ENCODE results near the gene METTL21A. TPM values are rescaled to one million over a fixed set of nuclear protein-coding genes. Genes with fewer than 3 reads are reported as not detected.

The METTL21A gene
- total and polyA plus RNA-seq, 4 donors = 10.3 to 19.8 (median 14.5) TPM

DNA sequence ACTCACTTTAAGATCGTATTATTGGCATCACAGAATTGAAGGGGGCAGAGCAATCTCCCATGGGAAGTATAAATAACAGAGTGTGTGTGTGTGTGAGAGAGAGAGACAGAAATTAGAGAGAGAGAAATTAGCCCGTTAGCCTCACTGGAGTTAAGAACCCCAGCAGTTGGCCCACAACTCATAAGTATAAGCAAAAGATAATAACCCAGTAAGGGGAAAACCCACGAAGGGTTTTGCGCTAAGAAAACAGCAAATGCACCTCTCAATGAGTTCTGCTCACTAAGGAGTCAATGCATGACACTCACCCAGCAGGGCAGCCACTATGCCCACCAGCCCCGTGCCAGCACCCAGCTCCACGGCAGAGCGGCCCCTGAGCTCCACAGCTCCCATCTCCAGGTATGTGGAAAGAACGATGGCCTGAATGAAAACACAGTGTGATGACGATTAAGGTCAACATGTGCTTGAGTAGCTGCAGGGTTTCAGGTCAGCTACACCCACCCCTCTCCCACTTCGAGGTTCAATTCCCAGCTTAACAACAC is 3.6 kb downstream of the METTL21A start:
- Histone ChIP-seq H3K9ac (ENCODE audit: insufficient read depth in 1 of 2, low read length in 2 of 2) (no peak overlapping the region), H3K27ac (ENCODE audit: low read depth in 1 of 2, low read length in 1 of 2) (no peak overlapping the region), H3K9me3 (ENCODE audit: control insufficient read depth in 4 of 4, insufficient read depth in 3 of 4, low read length in 3 of 4) (no peaks in the 10 kb centered on the region), H3K36me3 (ENCODE audit: control insufficient read depth in 4 of 4, insufficient read depth in 4 of 4, low read length in 4 of 4) (peaks cover 0 to 7% (median 3%) of the 10 kb centered on the region in 4 donors), H3K27me3 (ENCODE audit: control insufficient read depth in 3 of 3, insufficient read depth in 3 of 3, low read length in 2 of 3) (no peaks in the 10 kb centered on the region), H3K4me1 (ENCODE audit: control insufficient read depth in 5 of 5, insufficient read depth in 5 of 5, low read length in 5 of 5) (peaks cover 0 to 31% (median 6%) of the 10 kb centered on the region in 5 donors), H3K4me3 (no peak overlapping the region)
- ATAC-seq (ENCODE audit: insufficient read depth, low FRiP score) (no peak), DNase-seq (no peak)
- TF ChIP-seq, protein P1, sequence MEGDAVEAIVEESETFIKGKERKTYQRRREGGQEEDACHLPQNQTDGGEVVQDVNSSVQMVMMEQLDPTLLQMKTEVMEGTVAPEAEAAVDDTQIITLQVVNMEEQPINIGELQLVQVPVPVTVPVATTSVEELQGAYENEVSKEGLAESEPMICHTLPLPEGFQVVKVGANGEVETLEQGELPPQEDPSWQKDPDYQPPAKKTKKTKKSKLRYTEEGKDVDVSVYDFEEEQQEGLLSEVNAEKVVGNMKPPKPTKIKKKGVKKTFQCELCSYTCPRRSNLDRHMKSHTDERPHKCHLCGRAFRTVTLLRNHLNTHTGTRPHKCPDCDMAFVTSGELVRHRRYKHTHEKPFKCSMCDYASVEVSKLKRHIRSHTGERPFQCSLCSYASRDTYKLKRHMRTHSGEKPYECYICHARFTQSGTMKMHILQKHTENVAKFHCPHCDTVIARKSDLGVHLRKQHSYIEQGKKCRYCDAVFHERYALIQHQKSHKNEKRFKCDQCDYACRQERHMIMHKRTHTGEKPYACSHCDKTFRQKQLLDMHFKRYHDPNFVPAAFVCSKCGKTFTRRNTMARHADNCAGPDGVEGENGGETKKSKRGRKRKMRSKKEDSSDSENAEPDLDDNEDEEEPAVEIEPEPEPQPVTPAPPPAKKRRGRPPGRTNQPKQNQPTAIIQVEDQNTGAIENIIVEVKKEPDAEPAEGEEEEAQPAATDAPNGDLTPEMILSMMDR (IDR thresholded peaks at IDR 0.05; ENCODE audit: control extremely low read depth, extremely low read depth) = no peak
- 87 to 93% methylated on average over 10 of the region's 10 CpGs for WGBS, 2 donors

DNA sequence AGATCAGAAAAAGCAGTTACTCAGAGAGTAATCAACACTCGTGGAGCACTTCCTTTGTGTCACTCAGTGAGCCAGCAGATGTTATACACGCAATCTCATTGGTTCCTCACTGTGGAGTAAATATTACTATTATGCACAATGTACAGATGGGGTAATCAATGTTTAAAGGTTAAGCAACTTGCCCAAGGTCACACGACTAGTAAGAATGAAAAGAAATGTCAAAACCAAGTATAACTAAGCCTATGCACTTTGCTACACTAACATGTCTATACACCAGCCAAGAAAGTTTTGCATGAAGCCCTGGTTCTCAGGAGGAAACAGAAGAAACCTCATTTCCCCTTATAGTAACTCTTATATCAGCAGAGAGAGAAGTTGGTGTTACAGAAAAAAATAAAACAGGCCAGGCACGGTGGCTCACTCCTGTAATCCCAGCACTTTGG is 5.4 kb downstream of the METTL21A start:
- H3K4me3 ChIP-seq = no peak overlapping the region
- H3K9me3 ChIP-seq (ENCODE audit: control insufficient read depth in 4 of 4, insufficient read depth in 3 of 4, low read length in 3 of 4) = no peaks in the 10 kb centered on the region
- no peaks in the 10 kb centered on the region for H3K27me3 ChIP-seq (ENCODE audit: control insufficient read depth in 3 of 3, insufficient read depth in 3 of 3, low read length in 2 of 3)
- H3K4me1 ChIP-seq (ENCODE audit: control insufficient read depth in 5 of 5, insufficient read depth in 5 of 5, low read length in 5 of 5) = peaks cover 0 to 22% (median 6%) of the 10 kb centered on the region in 5 donors
- 17 to 58% methylated on average over 4 of the region's 4 CpGs for WGBS, 2 donors
- H3K9ac ChIP-seq (ENCODE audit: insufficient read depth in 1 of 2, low read length in 2 of 2) = no peak overlapping the region
- peaks cover 0 to 11% (median 4%) of the 10 kb centered on the region in 4 donors for H3K36me3 ChIP-seq (ENCODE audit: control insufficient read depth in 4 of 4, insufficient read depth in 4 of 4, low read length in 4 of 4)
- TF ChIP-seq, protein P1 (IDR thresholded peaks at IDR 0.05; ENCODE audit: control extremely low read depth, extremely low read depth) = no peak
- DNase-seq (no peak), ATAC-seq (ENCODE audit: insufficient read depth, low FRiP score) (no peak)
- no peak overlapping the region for H3K27ac ChIP-seq (ENCODE audit: low read depth in 1 of 2, low read length in 1 of 2)

- Histone ChIP-seq H3K9me3 (ENCODE audit: control insufficient read depth in 4 of 4, insufficient read depth in 3 of 4, low read length in 3 of 4) (no peaks in the 10 kb centered on the region), H3K27ac (ENCODE audit: low read depth in 1 of 2, low read length in 1 of 2) (peak overlapping the region in 1 of 2 donors; percentile 37), H3K4me3 (no peak overlapping the region), H3K4me1 (ENCODE audit: control insufficient read depth in 5 of 5, insufficient read depth in 5 of 5, low read length in 5 of 5) (peaks cover 0 to 15% (median 6%) of the 10 kb centered on the region in 5 donors), H3K9ac (ENCODE audit: insufficient read depth in 1 of 2, low read length in 2 of 2) (peak overlapping the region in 1 of 2 donors; percentile 55), H3K36me3 (ENCODE audit: control insufficient read depth in 4 of 4, insufficient read depth in 4 of 4, low read length in 4 of 4) (peaks cover 0 to 11% (median 7%) of the 10 kb centered on the region in 4 donors), H3K27me3 (ENCODE audit: control insufficient read depth in 3 of 3, insufficient read depth in 3 of 3, low read length in 2 of 3) (no peaks in the 10 kb centered on the region)
- ATAC-seq (ENCODE audit: insufficient read depth, low FRiP score) = peak; percentile 13
- 73 to 87% methylated on average over 6 of the region's 6 CpGs for WGBS, 2 donors
- TF ChIP-seq, protein P1 (IDR thresholded peaks at IDR 0.05; ENCODE audit: control extremely low read depth, extremely low read depth) = no peak
- DNase-seq = peak in 2 of 3 donors; percentile 69 to 73
These were observed 8.1 kb downstream of the METTL21A start for GRCh38 chr2:207617011-207617671.
